Upper lobe of left lung (tissue), 6 donors: ENCODE measurements around the gene RNASE3. TPM values are rescaled to one million over a fixed set of nuclear protein-coding genes. Genes with fewer than 3 reads are reported as not detected.

Experiments used
- ATAC-seq, 2 donors: fragments of 200-7000 bp; cut with Tn5 transposase; one replicate each; pipeline ENCODE4 v1.9.1; 2022; ENCODE audit warnings: mild to moderate bottlenecking in 2 of 2, moderate library complexity in 2 of 2; ENCODE audit not compliant: low FRiP score in 2 of 2
- DNase-seq, 2 donors: peaks; one replicate each; pipeline ENCODE4 v3.0.0-alpha.2; 2019 to 2020
- H3K27ac ChIP-seq, 4 donors: fragments of 200-600 bp; sonication (generic); one replicate each; pipeline ENCODE4 v1.5.1; 2016 to 2019
- H3K27me3 ChIP-seq, 4 donors: fragments of 200-600 bp; sonication (generic); one replicate each; pipeline ENCODE4 v1.5.1; 2017 to 2019
- H3K36me3 ChIP-seq, 4 donors: fragments of 200-600 bp; sonication (generic); one replicate each; pipeline ENCODE4 v1.5.1; 2016 to 2019
- H3K4me1 ChIP-seq, 4 donors: fragments of 200-600 bp; sonication (generic); one replicate each; pipeline ENCODE4 v1.5.1; 2018 to 2019
- H3K4me3 ChIP-seq, 4 donors: fragments of 200-600 bp; sonication (generic); one replicate each; pipeline ENCODE4 v1.5.1; 2017 to 2019; ENCODE audit warnings: mild to moderate bottlenecking in 2 of 4, moderate library complexity in 1 of 4
- H3K9me3 ChIP-seq, 4 donors: fragments of 200-600 bp; sonication (generic); one replicate each; pipeline ENCODE4 v1.5.1; 2018 to 2019
- CTCF ChIP-seq, 6 experiments: fragments of 450-650 bp in 4 of 6; fragments of 200-600 bp in 2 of 6; sonication (generic) in 2 of 6; IDR thresholded peaks; one replicate each; pipeline ENCODE4 v1.5.1; 2016 to 2019; ENCODE audit warnings: antibody characterized with exemption in 6 of 6
- EP300 ChIP-seq, 4 donors: sonication (generic); formaldehyde crosslinking; IDR thresholded peaks; one replicate each; pipeline ENCODE4 v1.5.1; 2017; ENCODE audit warnings: antibody characterized with exemption in 4 of 4, control low read depth in 2 of 4
- POLR2A ChIP-seq, 4 donors: fragments of 450-650 bp; IDR thresholded peaks; one replicate each; pipeline ENCODE4 v1.5.1; 2016 to 2017; ENCODE audit warnings: antibody characterized with exemption in 4 of 4, mild to moderate bottlenecking in 2 of 4
- POLR2AphosphoS5 ChIP-seq, 2 donors: sonication (generic); formaldehyde crosslinking; IDR thresholded peaks; one replicate each; pipeline ENCODE4 v1.5.1; 2017; ENCODE audit warnings: antibody characterized with exemption in 2 of 2
- WGBS, 2 donors: methylation state at CpG; one replicate each; pipeline ENCODE4 v1.1.5; 2017 to 2018; 5-methylcytosine and 5-hydroxymethylcytosine counted together
- total RNA-seq, 6 donors: library from RNA; depleted of rRNA in 4 of 6; stranded (reverse); fragments of >200 nt in 4 of 6; gene quantifications; one replicate each; pipeline versions ENCODE4 v1.1.0 to v1.2.1, GENCODE V29; 2016 to 2021
- donor health status: DM: no; HTN: no; CAD: no; lungs with moderate emphysema.
- donor health status: DM: no; HTN: yes; CAD: no; lungs with severe emphysema.

RNASE3 gene
- total RNA-seq, 6 donors from 2014 or later: 0.43 to 0.76 (median 0.51) TPM; not detected in 3

- TF ChIP-seq CTCF (IDR thresholded peaks at IDR 0.05): peak in 5 of 6 experiments; percentile 16 to 45 (median 33)
- no peak for TF ChIP-seq EP300 (IDR thresholded peaks at IDR 0.05)
- no peak for TF ChIP-seq POLR2A (IDR thresholded peaks at IDR 0.05)
- ATAC-seq (peak in 1 of 2 donors; percentile 50), DNase-seq (peak; percentile 26 to 91)
- Histone ChIP-seq H3K36me3 (no peaks in the 10 kb centered on the region), H3K4me1 (no peaks in the 10 kb centered on the region), H3K9me3 (no peaks in the 10 kb centered on the region), H3K4me3 (no peak overlapping the region), H3K27me3 (no peaks in the 10 kb centered on the region), H3K27ac (no peak overlapping the region)
- 39 to 48% methylated on average over 12 to 18 of the region's 18 CpGs for WGBS, 2 donors
These were observed 43.1 kb downstream of the RNASE3 start for GRCh38 chr14:20934148-20934762.

GRCh38 chr14:20935303-20935984, 44.3 kb downstream of the RNASE3 start:
- ATAC-seq: no peak
- WGBS, 2 donors: 76 to 77% methylated on average over 5 of the region's 5 CpGs

More at GRCh38 chr14:20935303-20935984, 44.3 kb downstream of the RNASE3 start:
- Histone ChIP-seq H3K4me1 (no peaks in the 10 kb centered on the region), H3K36me3 (no peaks in the 10 kb centered on the region), H3K27ac (no peak overlapping the region), H3K27me3 (no peaks in the 10 kb centered on the region), H3K9me3 (no peaks in the 10 kb centered on the region), H3K4me3 (no peak overlapping the region)
- no peak for DNase-seq
- no peak for TF ChIP-seq EP300 (IDR thresholded peaks at IDR 0.05)
- TF ChIP-seq POLR2AphosphoS5 (IDR thresholded peaks at IDR 0.05): no peak
- no peak for TF ChIP-seq POLR2A (IDR thresholded peaks at IDR 0.05)
- no peak for TF ChIP-seq CTCF (IDR thresholded peaks at IDR 0.05)

Other genes starting within 250 kb of the RNASE3 start
- gene OR6S1, start 249.7 kb upstream of the RNASE3 start, total RNA-seq: not detected
- 100 to 1,000 TPM in 1 of 6 donors, 10 to 100 TPM in 5; 14.7 to 108 (median 26.7) TPM for gene RNASE4, start 206.8 kb upstream of the RNASE3 start, total RNA-seq
- 10 to 100 TPM; 16.8 to 47.4 (median 29.5) TPM for gene ANG, start 202.6 kb upstream of the RNASE3 start, total RNA-seq
- gene EDDM3A, start 145.5 kb upstream of the RNASE3 start, total RNA-seq: not detected
- gene EDDM3B, start 123.0 kb upstream of the RNASE3 start, total RNA-seq: not detected
- 10 to 100 TPM in 4 of 6 donors, 1 to 10 TPM in 2; 3.0 to 29.9 (median 15.2) TPM for gene RNASE6, start 110.1 kb upstream of the RNASE3 start, total RNA-seq
- 1,000 to 10,000 TPM in 2 of 6 donors, 100 to 1,000 TPM in 4; 229 to 1,558 (median 860) TPM for gene RNASE1, start 88.5 kb upstream of the RNASE3 start, total RNA-seq
- 1 to 10 TPM in 5 of 6 donors, not detected in 1; 1.3 to 8.3 (median 4.9) TPM for gene RNASE2, start 64.1 kb downstream of the RNASE3 start, total RNA-seq
- 100 to 1,000 TPM in 1 of 6 donors, 10 to 100 TPM in 5; 39.2 to 202 (median 59.4) TPM for gene METTL17, start 98.6 kb downstream of the RNASE3 start, total RNA-seq
- under 1 TPM in 1 of 6 donors, not detected in 5; 0.30 TPM for gene SLC39A2, start 107.9 kb downstream of the RNASE3 start, total RNA-seq
- gene NDRG2, start 133.7 kb downstream of the RNASE3 start, total RNA-seq: 100 to 1,000 TPM in 2 of 6 donors, 10 to 100 TPM in 4; 69.7 to 280 (median 90.8) TPM
- gene TPPP2, start 138.8 kb downstream of the RNASE3 start, total RNA-seq: not detected
- gene RNASE13, start 143.4 kb downstream of the RNASE3 start, total RNA-seq: not detected
- not detected for gene RNASE7, start 151.0 kb downstream of the RNASE3 start, total RNA-seq
- gene RNASE8, start 166.4 kb downstream of the RNASE3 start, total RNA-seq: not detected
- gene ARHGEF40, start 178.9 kb downstream of the RNASE3 start, total RNA-seq: 10 to 100 TPM; 24.8 to 74.4 (median 36.0) TPM
- gene ZNF219, start 207.3 kb downstream of the RNASE3 start, total RNA-seq: 10 to 100 TPM; 46.1 to 97.5 (median 56.3) TPM
- 1 to 10 TPM in 2 of 6 donors, under 1 TPM in 1, not detected in 3; 0.94 to 3.4 (median 1.4) TPM for gene TMEM253, start 209.7 kb downstream of the RNASE3 start, total RNA-seq